Measurements from ENCODE around the gene RNF121.

The RNF121 gene

DNA sequence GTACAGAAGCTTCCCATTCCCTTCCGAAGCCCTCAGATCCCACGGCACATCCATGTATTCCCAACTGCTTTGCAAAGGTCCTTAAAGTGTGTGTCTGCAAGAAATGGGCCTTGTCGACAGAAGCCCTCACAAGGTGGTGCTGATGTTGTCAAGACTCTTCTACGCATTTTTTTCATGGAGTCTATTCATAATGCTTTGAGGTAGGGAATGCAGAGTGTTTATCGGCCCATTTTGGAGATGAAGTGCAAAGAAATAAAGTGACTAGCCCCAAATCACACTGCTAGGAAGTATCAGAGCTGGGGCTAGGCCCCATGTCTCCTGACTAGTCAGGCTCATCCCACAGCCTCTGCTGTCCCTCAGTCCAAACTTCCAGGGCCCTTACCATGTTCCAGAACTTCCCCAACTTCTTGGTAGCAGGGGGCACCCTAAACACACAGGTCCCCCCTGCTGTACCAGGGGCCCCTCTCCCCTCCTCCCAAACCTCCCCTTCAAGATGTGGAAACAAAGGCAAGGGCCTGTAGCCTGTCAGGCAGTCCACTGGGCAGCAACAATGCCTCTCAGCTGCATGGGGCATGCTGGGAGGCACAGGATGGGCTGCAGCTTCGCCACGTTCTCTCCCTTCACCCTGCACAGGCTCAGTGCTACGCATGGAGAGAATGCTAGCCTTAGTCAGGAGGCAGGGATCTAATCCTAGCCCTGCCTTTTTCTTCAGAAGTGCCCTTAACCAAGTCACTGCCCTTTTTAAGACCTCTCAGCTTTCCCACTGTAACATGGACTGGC lies 77.7 kb downstream of the RNF121 start:
- DNase-seq = no peak

DNA sequence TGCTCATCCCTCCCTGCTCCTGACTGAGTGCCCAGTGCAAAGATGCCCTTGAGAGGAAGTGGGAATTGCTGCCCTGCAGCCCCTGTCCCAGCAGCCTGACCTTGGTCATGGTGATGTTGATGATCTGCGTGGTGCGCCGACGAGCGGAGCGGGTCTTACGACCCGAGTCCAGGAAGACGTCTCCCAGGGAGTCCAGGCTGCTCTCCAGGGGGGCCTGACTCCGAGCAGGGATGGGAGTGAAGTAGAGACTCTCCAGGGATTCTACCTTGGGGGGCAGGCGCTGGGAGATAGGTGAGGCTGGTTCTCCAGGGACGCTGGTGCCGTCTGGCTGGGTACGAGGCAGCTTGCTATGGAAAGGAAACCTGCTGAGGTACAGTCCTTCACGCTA lies 78.2 kb downstream of the RNF121 start:
- no peak for DNase-seq

DNA sequence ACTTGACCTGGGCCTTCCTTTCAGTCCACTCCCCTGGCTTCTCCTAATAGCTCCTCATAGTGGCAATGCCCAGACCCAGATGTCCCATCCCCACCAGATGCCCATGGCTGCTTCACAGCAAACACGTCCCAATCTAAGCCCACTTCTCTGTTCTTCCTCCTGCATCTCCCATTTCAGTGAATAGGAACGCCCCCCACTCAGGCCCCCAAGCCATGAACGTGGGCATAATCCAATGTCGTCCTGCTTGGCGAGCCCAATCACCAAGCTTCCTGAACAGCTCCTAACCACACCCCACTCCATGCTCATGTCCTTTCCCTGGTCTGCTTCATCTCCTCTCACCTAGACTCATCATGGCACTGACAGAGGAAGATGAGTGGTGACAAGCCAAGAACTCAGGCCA lies 78.7 kb downstream of the RNF121 start:
- no peak for DNase-seq

DNA sequence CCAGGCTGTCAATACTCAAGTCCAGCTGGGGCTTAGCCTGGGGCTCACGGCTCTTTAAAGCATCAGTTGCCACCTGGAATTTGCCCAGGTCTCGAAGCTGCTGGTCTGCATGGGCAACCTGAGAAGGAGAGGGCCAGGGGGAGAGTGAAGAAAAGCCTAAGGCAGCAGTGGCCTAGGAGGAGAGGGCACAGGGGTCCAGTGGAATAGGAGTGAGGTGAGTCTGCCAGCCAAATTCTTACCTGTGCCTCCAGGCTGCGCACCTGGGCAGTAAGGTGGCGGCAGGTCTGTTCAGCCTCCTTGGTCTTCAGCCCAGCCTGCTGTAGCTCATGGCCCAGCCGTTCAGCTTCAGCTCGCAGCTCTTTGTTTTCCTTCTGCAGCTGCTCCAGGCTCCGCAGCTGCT lies 79.9 kb downstream of the RNF121 start:
- DNase-seq = no peak

DNA sequence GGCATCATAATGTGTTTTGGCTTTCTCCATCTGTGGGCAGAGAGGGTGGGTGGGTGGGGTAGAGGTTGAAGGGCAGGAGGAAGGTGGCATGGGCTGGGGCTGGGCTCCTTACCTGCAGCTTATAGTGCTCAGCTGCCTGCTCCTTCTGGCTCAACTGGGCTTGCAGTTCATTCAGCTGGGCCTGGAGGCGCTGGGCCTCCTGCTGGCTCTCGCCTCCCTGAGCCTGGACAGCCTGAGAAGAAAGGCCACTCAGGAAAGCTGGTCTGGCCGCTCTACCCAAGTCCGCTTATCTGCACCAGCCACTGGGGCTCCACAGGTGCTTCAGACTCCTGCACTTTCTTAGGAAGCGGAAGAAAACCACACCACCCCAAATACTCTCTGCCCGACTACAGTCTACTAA lies 80.3 kb downstream of the RNF121 start:
- DNase-seq = no peak

DNA sequence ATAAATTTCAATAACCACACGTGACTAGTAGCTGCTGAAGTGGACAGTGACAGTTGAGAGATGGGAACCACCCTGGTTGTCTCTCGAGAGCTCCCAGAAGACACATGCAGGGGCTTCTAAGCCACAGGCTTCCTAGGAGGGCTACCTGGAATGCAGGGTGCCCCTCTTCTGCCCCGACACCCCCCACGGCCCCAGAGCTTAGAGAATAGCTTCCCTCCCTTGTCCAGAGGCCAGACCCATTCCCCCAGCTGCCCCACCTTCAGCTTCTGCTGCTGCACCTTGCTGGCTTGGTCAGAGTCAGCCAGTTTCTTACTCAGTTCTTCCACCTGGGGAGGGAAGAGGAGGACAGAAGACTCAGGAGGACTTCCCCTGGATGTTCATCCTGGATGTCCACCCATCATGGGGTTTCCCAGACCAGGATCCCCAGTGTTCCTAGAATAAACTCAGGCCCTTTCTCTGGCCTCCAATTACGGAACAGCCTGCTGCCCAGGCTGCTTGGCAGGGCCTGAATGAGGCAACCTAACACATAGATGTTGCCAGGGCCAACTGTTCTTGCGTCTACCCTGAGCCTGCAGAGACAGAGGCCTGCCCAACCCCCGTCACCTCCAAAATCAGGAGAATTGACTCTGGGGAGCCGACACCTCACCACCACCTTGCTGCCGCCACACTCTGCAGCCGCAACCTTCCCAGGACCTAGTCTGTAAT lies 81.8 kb downstream of the RNF121 start:
- peak in 2 of 14 donors; percentile 58 to 64 for DNase-seq

DNA sequence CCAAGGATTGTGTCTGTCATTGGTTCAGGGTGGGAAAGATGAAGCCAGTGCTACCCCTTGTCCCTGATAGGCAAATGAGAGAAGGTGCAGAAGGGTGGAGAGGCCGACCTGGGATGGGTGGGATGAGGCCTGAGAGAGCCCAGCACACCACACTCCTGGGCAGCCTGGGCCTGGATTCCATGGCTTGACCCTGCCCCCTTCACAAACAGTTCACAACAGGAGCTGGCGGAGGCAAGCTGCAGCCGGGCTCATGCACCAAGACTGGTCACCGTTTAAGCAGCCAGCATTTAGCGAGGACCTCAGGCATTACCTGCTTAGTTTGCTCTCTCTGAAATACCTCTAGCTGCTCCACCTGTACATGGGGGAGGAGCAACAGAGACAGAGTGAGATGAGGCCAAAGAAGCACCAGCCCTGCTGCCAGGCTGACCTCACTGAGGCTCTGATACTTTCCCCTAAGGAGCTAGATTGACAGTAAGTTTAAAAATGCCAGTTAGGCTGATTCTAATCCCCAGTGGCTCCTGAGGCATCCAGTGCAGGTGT lies 83.3 kb downstream of the RNF121 start:
- no peak for DNase-seq

DNA sequence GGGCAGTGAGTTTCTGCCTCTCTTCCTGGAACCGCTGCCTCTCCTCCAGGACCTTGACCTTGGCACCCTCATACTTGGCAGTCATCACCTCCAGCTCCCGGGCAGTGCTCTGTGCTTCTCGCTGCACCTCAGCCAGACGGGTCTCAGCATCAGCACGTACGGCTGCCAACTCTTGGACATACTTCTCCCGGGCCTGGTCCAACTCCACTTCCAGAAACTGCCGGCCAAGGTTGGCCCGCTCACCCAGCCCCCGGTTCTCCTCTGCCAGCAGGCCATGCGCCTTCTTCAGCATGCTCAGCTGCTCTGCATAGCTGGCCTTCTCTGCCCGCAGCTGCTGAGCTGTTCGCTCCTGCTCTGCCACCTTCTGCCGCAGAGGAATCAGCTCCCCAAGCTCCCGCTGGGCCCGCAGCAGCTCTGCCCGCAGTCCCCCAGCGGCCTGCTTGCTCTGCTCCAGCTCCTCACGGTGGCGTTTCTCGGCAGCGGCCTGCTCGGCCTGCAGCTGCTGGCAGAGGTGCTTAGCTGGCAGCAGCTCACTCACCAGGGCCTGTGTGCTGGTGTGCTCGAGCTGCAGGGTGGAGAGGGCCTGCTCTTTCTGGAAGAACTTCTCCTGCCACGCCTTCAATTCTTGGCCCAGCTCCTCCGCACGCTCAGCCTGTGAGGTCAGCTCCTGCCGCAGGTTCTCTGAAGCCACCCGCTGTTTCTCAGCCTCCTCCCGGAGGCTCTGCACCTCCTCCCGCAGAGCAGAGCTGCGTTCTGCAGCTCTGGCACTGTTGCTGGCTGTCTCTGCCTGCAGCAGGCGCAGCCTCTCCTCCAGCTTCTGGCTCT lies 84.3 kb downstream of the RNF121 start:
- DNase-seq = peak in 11 of 14 donors; percentile 13 to 83 (median 62)

DNA sequence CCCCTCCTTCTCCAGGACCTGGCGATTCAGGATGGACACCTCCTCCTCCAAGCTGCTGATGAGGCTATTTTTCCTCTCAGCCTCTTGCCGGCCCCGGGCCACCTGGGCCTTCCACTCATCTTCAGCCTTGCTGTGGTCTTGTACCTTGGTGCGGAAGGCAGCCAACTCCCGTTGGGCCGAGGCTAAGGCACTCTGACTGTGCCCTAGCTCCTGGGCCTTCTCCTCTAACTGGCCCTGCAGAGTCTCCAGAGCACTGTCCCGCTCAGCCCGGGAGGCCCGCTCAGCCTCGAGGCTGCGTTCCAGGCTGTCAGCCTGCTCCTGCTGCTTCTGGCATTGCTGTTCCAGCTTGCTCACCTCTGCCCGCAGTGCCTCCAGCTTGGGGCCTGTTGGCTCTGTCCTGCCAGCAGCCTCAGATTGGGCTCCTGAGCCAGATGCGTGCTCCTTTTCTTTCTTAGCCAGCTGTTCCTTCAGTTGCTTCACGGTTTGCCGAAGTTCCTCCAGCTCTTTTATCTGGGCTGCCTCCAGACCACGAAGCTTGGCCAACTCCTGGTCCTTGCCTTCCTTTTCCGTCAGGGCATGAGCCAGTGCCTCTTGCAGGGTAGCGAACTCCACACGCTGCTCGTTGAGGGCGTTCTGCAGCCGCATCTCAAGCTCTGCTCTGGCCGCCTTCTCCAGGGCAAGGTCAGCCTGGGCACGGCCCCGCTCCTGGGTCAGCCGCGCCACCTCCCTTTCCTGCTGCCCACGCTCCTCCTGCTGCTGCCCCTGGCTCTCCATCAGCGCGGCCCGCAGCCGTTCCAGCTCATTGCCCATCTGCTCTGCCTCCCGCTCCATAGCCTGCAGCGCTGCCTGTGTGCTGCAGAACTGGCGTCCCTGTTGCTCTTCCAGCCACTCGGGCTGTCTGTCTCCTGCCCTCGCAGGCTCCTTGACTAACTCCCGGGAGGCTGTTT lies 85.2 kb downstream of the RNF121 start:
- peak in 1 of 14 donors; percentile 64 for DNase-seq

DNA sequence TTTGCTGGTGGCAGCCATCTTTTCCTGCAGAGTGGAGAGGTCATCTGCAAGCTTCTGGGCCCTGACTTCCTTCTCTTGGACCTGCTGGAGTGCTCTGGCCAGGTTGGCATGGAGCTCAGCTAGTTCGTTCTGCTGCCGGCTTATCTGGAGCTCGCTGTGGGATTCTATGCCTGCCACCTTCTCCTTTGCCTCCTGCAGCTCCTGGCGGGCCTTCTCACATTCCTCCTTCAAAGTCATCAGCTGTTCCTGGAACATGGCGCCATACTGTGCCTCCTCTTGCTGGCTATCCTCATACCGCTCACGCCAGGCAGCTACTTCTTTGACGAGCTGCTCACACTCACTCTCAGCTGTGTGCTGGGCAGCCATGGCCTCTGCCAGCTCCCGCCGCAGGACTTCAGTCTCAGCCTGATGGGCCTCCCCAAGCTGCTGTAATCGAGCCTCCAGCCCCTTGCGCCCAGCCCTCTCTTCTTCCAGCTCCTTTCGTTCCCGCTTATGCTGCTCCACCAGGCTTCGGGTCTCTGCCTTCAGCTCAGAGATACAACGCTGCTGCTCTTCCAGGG lies 86.0 kb downstream of the RNF121 start:
- peak in 1 of 14 donors; percentile 58 for DNase-seq

DNA sequence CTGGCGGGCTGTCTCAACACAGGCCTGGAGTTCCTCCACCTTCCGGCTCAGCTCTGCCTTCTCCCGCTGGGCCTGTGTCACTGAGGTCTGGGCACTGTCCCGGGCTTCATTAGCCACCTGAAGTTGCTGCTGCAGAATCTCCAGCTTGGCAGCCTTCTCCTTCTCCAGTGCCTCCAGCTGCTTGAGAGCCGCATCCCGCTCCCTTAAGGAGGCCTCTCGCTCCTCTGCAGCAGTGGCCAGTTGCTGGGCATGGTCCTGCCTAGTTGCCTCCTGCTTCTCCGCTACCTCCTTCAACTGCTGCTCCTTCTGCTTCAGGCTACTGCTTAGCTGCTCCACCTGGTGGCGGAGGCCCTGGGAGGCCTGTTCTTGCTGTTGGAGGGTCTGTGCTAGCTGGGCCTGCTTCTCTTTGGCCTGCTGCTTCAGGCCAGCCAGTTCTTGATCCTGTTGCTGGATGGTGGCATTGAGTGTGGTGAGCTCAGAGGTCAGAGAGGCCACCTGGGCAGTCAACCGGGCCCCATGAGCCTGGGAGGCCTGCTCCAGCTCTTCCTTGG lies 86.7 kb downstream of the RNF121 start:
- DNase-seq = peak in 2 of 14 donors; percentile 21 to 51

DNA sequence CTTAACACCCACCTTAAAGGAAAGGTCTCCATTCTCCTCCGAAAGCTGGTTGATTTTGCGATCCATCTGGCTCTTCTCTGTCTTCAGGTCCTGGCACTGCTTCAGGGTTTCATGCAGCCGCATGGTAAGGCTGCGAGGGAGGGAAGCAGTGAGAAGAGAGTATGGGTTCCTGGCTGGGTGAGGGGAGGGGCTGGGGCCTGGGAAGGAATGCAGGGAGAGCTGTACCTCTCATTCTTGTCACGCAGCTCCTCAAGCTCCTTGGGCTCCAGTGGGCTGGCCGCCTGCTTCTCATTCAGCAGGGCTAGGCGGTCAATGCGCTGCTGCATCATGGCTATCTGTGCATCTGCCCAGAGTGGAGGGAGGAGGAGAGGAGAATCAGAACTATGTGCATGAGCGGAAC lies 89.3 kb downstream of the RNF121 start:
- no peak for DNase-seq

DNA sequence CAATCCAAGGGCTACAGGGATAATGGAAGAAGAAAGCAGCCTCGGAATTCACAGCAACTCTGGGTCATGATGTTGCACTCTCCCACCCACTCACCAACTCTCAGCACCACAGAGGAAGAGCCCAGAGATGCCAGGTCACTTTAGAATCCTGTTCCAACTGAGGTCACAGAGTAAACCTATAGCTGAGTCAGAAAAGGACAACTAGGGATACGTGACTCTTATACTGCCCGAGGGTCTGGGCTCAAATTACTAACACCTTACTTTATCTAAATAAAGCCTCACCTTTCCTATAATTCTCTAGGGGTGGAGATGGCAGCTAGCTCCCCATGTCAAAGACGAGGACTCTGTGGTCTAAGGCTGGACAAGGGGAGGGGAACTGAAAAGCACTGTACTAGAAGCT lies 94.5 kb downstream of the RNF121 start:
- no peak for DNase-seq

DNA sequence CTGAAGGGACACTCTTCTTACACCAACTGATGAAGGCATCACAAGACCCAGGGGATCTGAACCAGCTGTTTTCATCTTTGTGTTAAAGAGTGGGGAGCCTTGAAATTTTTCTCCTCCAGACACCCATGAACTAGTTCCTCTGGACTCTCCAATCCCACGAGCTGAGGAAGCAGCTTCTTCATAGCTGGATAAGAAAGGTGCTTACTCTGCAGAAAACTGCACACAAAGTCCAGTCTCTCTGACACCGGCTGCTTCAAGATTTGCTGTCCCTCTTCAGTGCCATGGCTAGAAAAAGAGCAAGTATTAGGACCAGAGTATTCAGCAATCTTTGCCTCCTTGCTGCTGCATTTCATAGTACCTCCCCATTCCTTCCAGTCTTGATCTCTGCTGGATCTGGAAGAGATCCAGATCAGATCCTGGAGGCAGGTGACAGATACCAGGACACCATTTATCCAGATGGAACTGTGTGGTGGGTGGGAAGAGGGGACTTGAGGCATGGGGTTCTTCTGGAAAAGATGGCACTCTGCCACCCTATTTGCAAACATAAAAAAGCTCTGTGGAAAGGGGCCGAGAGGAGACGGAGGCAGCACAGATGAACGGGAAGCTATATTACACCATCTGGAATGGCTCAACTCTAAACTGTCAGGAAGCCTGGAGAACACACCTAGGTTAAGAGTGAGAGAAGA lies 95.4 kb downstream of the RNF121 start:
- peak in 1 of 14 donors; percentile 12 for DNase-seq

DNA sequence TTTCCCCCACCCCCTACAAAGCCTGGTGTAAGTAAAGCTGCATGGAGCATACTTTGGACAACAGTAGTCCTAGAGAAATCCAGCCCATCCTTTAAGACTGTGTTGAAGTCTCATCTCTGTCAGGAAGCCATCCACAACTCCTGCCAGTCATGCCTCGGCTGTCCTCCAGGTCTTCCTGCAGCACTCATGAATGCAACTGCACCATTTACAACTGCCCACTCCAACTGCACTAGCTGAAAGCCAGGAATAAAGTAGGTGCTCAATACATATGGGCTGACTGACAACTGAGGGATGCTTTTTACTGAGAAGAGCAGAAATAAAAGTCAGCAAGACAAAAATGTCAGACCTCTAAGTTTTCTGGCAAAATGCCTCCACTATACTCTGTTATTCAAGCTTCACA lies 97.2 kb downstream of the RNF121 start:
- DNase-seq = no peak

DNA sequence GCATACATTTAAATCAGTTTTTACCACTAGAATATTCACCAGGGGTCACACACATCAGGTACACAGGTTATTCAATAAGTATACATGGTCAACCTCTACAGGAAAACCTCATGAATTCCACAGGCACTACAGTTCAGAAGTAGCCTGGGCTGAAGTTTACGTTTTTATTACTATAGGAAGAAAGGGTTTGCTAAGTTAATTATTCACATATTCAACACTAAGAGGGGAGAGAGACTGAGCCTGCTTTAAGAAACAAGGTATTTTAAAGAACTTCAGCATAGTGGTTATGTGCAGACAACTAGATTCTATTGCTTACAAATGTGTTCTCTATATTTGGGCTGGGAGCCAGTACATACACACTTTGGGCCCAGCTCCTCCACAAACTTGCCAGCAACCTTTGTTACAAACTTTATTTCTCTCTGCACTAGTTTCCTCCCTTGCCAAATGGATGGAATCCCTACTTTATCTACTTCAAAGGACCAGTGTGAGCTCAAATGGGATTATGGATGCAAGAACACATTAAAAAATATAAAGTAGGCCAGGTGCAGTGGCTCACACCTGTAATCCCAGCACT lies 101.7 kb downstream of the RNF121 start:
- DNase-seq = no peak

DNA sequence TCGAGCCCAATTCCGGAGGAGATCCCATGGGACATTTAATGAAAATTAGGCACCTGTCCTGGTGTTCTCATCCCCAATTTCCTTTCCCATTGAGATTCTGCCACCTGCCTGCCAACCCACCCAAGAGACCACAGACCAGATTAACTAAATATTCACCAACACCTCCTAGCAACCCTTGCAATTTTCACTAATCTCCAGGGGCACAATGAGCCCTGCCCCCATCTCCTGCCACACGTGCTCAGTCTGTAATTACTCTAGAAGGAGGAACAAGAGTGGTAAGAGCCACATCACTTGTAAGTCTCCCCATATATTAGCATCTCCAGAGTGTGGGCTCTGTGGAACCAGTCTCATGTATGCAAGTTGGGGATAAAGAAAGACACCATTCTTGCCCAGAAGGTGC lies 107.8 kb downstream of the RNF121 start:
- DNase-seq = no peak

DNA sequence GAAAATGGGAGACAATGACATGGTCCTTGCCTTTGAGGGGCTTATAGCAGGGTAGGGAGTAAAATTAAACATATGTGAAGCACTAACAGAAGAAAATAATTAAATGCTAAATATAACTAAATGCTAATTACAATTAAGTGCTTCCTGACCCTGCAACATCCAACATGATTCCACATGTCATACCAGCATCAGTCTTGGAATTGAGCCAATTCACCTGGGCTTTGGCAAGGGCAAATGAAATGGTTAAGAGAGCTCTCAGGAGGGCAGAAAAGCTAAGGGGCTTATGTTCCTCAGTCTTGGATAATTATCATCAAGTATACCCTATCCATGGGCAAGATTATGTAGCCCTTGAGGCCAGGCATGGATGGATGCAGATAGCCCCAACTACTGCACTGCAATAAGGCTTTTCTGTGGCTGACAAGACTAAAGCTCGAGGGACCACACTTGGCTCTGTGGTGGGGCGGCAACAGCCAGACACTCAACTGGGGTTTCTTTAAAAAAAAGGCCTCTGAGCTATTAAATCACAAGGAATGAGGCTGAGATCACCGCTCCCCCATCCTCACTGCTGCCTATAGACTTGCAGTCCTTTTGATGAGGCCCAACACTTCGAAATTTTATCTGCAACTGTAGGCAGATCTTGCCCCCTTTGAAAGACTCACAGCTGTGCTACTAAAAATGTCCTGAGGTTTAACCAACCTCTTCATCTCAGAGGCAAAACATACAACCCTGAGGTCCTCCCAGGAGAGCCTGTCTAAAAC lies 108.9 kb downstream of the RNF121 start:
- no peak for DNase-seq

DNA sequence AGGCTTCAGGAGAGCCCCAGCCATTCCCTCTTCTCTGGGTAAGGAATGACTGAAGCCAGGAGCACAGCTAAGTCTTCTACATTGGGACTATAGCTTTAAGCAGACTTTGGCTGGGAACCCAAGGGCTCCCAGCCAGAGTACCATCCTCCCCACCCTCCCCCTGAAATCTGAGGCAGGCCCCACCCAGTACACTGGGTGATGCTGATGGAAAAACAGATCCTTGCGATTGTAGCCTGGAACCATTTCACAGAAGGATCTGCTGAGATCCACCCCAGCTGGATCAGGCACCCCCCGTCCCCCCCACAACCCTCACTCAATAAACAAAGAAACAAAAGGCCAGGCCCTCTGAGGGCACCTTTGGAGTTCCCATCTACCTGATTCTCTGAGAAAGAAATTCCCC lies 109.6 kb downstream of the RNF121 start:
- peak in 12 of 14 donors; percentile 20 to 90 (median 50) for DNase-seq
